HL-60 (cell line): ENCODE data around the gene PRDX6.

ENCODE experiments used
- DNase-seq, 2 experiments: peaks; one replicate each; pipeline ENCODE4 v3.0.0-alpha.2; 2010 to 2020; ENCODE audit warnings: low read depth in 1 of 2, low spot score in 1 of 2
- H3K27ac ChIP-seq: fragments of 250-450 bp; sonication (Bioruptor Pico); replicated peaks from 2 replicates; pipeline ENCODE4 v1.5.1; 2020; ENCODE audit warnings: mild to moderate bottlenecking, moderate library complexity
- H3K27me3 ChIP-seq: fragments of 250-450 bp; sonication (Bioruptor Pico); 2 replicates; pipeline ENCODE4 v1.5.1; 2021; ENCODE audit warnings: mild to moderate bottlenecking, moderate library complexity; ENCODE audit not compliant: insufficient read depth, poor library complexity, severe bottlenecking
- H3K4me3 ChIP-seq: replicated peaks from 2 replicates; pipeline ENCODE4 v1.5.1; 2011; ENCODE audit warnings: mild to moderate bottlenecking, control low read depth, low read length; ENCODE audit not compliant: insufficient read depth
- CTCF ChIP-seq: IDR thresholded peaks from one replicate; pipeline ENCODE4 v1.5.1; 2011; ENCODE audit warnings: low read length, control low read depth, inconsistent platforms; ENCODE audit not compliant: insufficient read depth
- GABPA ChIP-seq: IDR thresholded peaks from 2 replicates; pipeline ENCODE4 v1.6.1; 2012; ENCODE audit warnings: low read depth
- POLR2AphosphoS5 ChIP-seq: IDR thresholded peaks from 2 replicates; pipeline ENCODE4 v1.6.1; 2012; ENCODE audit warnings: low read depth
- REST ChIP-seq: IDR thresholded peaks from 2 replicates; pipeline ENCODE4 v1.6.1; 2012; ENCODE audit warnings: low read depth; ENCODE audit not compliant: insufficient replicate concordance
- SPI1 ChIP-seq: IDR thresholded peaks from 2 replicates; pipeline ENCODE4 v1.6.1; 2012; ENCODE audit warnings: low read depth, mild to moderate bottlenecking, borderline replicate concordance

PRDX6 gene

GRCh38 chr1:173504268-173504667, 27.1 kb downstream of the PRDX6 start:
- H3K4me3 ChIP-seq = no peak overlapping the region
- no peaks in the 10 kb centered on the region for H3K27me3 ChIP-seq
- DNase-seq = no peak
- no peak for TF ChIP-seq REST
- TF ChIP-seq CTCF = no peak
- no peak for TF ChIP-seq GABPA
- no peak for TF ChIP-seq POLR2AphosphoS5
- no peak for TF ChIP-seq SPI1
- no peak overlapping the region for H3K27ac ChIP-seq

DNA sequence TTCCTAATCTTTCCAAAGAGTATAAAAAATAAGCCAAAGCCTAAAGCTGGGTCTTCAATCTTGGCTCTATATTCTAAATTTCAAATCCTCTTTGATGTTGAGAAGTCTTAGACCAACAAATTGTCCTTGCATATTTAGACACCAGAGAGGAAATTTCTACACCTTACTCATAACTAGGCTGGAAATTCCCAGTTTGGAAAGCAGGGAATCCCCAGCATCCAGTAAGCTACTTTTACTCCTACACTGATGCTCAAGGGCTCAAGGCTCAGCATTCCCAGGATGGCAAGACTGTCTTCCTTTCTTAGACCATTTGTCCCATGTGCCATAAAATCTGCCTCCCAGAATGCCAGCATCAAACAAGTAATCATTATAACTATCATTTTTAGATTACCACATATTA, 28.3 kb downstream of the PRDX6 start:
- TF ChIP-seq CTCF (no peak), POLR2AphosphoS5 (no peak)
- H3K27me3 ChIP-seq = no peaks in the 10 kb centered on the region
- no peak overlapping the region for H3K27ac ChIP-seq
- no peak overlapping the region for H3K4me3 ChIP-seq
- DNase-seq = no peak

DNA sequence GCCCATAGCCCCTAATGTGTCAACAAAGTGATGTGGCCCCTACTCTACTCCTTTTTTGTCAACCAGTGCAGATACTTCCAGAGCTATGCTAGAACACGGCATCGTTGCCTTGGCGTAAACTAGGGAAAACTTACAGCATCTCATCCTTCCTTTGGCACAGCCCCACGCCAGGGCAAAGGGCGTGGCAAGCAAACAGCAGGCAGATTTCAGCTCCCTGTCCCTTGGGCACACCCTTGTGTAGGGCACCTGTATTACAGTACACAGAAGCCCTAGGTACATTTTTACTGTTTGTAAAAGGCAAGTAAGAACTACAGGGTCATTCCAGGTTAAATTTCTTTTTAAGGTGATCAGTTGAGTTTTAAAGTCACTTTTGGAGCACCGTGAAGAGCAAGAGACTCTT, 29.3 kb downstream of the PRDX6 start:
- DNase-seq = no peak

More for the DNA sequence above, 29.3 kb downstream of the PRDX6 start:
- H3K4me3 ChIP-seq = no peak overlapping the region
- H3K27me3 ChIP-seq = no peaks in the 10 kb centered on the region
- no peak for TF ChIP-seq GABPA
- TF ChIP-seq CTCF = no peak
- TF ChIP-seq REST = no peak
- TF ChIP-seq SPI1 = no peak
- TF ChIP-seq POLR2AphosphoS5 = no peak
- no peak overlapping the region for H3K27ac ChIP-seq
